Mucosa of gallbladder (tissue), 1 donor: Measurements from ENCODE around the gene SGK1. TPM values are rescaled to one million over a fixed set of nuclear protein-coding genes. Genes with fewer than 3 reads are reported as not detected.
"Not testable (repeated sequence)": the region's sequence is repeated elsewhere in the genome, so short reads cannot be mapped to it uniquely, and the experiment has no call there.

ENCODE experiments used
- DNase-seq: peaks from one replicate; pipeline ENCODE4 v3.0.0-alpha.2; 2020; ENCODE audit warnings: low spot score
- total RNA-seq: library from RNA; stranded (reverse); gene quantifications from one replicate; pipeline ENCODE4 v1.2.1, GENCODE V29; 2021
- donor health status: DM: no; HTN: no; CAD: no.

SGK1 gene
- total RNA-seq, 1 donor from 2014 or later = 220 TPM

- no peak for DNase-seq
Measured at GRCh38 chr6:134223796-134224420, 94.0 kb downstream of the SGK1 start.

GRCh38 chr6:134221250-134221649 is 96.7 kb downstream of the SGK1 start:
- DNase-seq = no peak

- DNase-seq = no peak
Measured at GRCh38 chr6:134217798-134218140, 100.1 kb downstream of the SGK1 start.

GRCh38 chr6:134217105-134217797 is 100.7 kb downstream of the SGK1 start:
- DNase-seq = no peak

- no peak for DNase-seq
Measured at GRCh38 chr6:134216301-134217010, 101.5 kb downstream of the SGK1 start.

GRCh38 chr6:134213410-134213809 is 104.5 kb downstream of the SGK1 start:
- not testable (repeated sequence) for DNase-seq

- DNase-seq = no peak
Measured at GRCh38 chr6:134211297-134211696, 106.6 kb downstream of the SGK1 start.

GRCh38 chr6:134207421-134207820 is 110.5 kb downstream of the SGK1 start:
- DNase-seq = no peak

- DNase-seq = no peak
Measured at GRCh38 chr6:134205366-134205765, 112.5 kb downstream of the SGK1 start.

GRCh38 chr6:134204759-134205158 is 113.2 kb downstream of the SGK1 start:
- not testable (repeated sequence) for DNase-seq

- DNase-seq = no peak
Measured at GRCh38 chr6:134204031-134204430, 113.9 kb downstream of the SGK1 start.

- no peak for DNase-seq
Measured at GRCh38 chr6:134201716-134202115, 116.2 kb downstream of the SGK1 start.

GRCh38 chr6:134199848-134200606 is 117.9 kb downstream of the SGK1 start:
- DNase-seq = no peak

- DNase-seq = no peak
Measured at GRCh38 chr6:134198093-134198492, 119.8 kb downstream of the SGK1 start.

GRCh38 chr6:134197685-134198084 is 120.2 kb downstream of the SGK1 start:
- DNase-seq = not testable (repeated sequence)

GRCh38 chr6:134196568-134197193 is 121.2 kb downstream of the SGK1 start:
- DNase-seq = no peak

GRCh38 chr6:134195985-134196384 is 121.9 kb downstream of the SGK1 start:
- no peak for DNase-seq

- no peak for DNase-seq
Measured at GRCh38 chr6:134195164-134195906, 122.6 kb downstream of the SGK1 start.

GRCh38 chr6:134193536-134194498 is 124.1 kb downstream of the SGK1 start:
- DNase-seq = no peak

- not testable (repeated sequence) for DNase-seq
Measured at GRCh38 chr6:134192609-134193008, 125.3 kb downstream of the SGK1 start.
